PC-3 (cell line): ENCODE measurements around the gene DUS1L. TPM values are rescaled to one million over a fixed set of nuclear protein-coding genes. Genes with fewer than 3 reads are reported as not detected.

Source experiments
- ATAC-seq: fragments of 200-7000 bp; cut with Tn5 transposase; 2 replicates; pipeline ENCODE4 v1.9.1; 2020; ENCODE audit warnings: mild to moderate bottlenecking, moderate library complexity
- BruUV-seq: library from RNA; stranded (reverse); fragments of 400-500 nt; replicated peaks from 2 replicates; lab custom pipeline; 2021; lab: Mats Ljungman, UMichigan
- CTCF ChIA-PET: fragments of 300-600 bp; sonication (Branson Sonifier 250); formaldehyde crosslinking; loops from one replicate; lab custom pipeline; 2022; ENCODE audit warnings: antibody characterized with exemption; lab: Charles Lee
- POLR2A ChIA-PET: fragments of 300-600 bp; sonication (Branson Sonifier 250); formaldehyde crosslinking; loops from one replicate; lab custom pipeline; 2022; ENCODE audit warnings: antibody characterized with exemption; ENCODE audit not compliant: unreplicated experiment; lab: Charles Lee
- DNase-seq: peaks from one replicate; pipeline ENCODE4 v3.0.0-alpha.2; 2015
- H2AFZ ChIP-seq: fragments of 300-600 bp; sonication (generic); 2 replicates; pipeline ENCODE4 v1.6.0; 2016; ENCODE audit warnings: antibody characterized with exemption, low read length
- H3F3A ChIP-seq: fragments of 300-600 bp; sonication (generic); one replicate; pipeline ENCODE4 v1.6.0; 2017; ENCODE audit warnings: antibody characterized with exemption, low read length, control low read depth, mild to moderate bottlenecking; ENCODE audit not compliant: unreplicated experiment
- H3K27ac ChIP-seq: fragments of 300-600 bp; sonication (generic); 2 replicates; pipeline ENCODE4 v1.5.1; 2016; ENCODE audit warnings: mild to moderate bottlenecking, low read length
- H3K27me3 ChIP-seq: fragments of 300-600 bp; sonication (generic); 2 replicates; pipeline ENCODE4 v1.6.1; 2016; ENCODE audit warnings: low read length, mixed read lengths
- H3K36me3 ChIP-seq: fragments of 300-600 bp; sonication (generic); 2 replicates; pipeline ENCODE4 v1.6.1; 2016; ENCODE audit warnings: low read depth, mixed run types, low read length, mixed read lengths
- H3K4me1 ChIP-seq: fragments of 300-600 bp; sonication (generic); 2 replicates; pipeline ENCODE4 v1.5.1; 2016; ENCODE audit warnings: low read length; ENCODE audit not compliant: insufficient read depth
- H3K4me2 ChIP-seq: fragments of 300-600 bp; sonication (generic); 2 replicates; pipeline ENCODE4 v1.6.0; 2016; ENCODE audit warnings: low read length
- H3K4me3 ChIP-seq: fragments of 300-600 bp; sonication (generic); 2 replicates; pipeline ENCODE4 v1.5.1; 2016; ENCODE audit warnings: mild to moderate bottlenecking, low read length, mixed read lengths
- H3K79me2 ChIP-seq: fragments of 300-600 bp; sonication (generic); 2 replicates; pipeline ENCODE4 v1.6.1; 2017; ENCODE audit warnings: low read length, mixed read lengths
- H3K9ac ChIP-seq: fragments of 300-600 bp; sonication (generic); 2 replicates; pipeline ENCODE4 v1.6.0; 2016; ENCODE audit warnings: mild to moderate bottlenecking, low read length
- H3K9me2 ChIP-seq: fragments of 300-600 bp; sonication (generic); replicated peaks from 2 replicates; pipeline ENCODE4 v1.6.1; 2016; ENCODE audit warnings: mixed run types, low read length, mixed read lengths
- H3K9me3 ChIP-seq: fragments of 300-600 bp; sonication (generic); 2 replicates; pipeline ENCODE4 v1.6.1; 2016; ENCODE audit warnings: low read length, mixed read lengths
- H4K20me1 ChIP-seq: fragments of 300-600 bp; sonication (generic); 2 replicates; pipeline ENCODE4 v1.6.1; 2016; ENCODE audit warnings: low read length, mixed read lengths
- CTCF ChIP-seq: fragments of 300-600 bp; sonication (generic); conservative IDR thresholded peaks from 2 replicates; pipeline ENCODE4 v1.5.1; 2017; ENCODE audit warnings: antibody characterized with exemption, low read depth, mild to moderate bottlenecking, low read length
- EZH2 ChIP-seq: fragments of 300-600 bp; sonication (generic); IDR thresholded peaks from one replicate; pipeline ENCODE4 v1.6.1; 2017; ENCODE audit warnings: antibody characterized with exemption, mild to moderate bottlenecking, low read length; ENCODE audit not compliant: unreplicated experiment
- EZH2phosphoT487 ChIP-seq: fragments of 300-600 bp; sonication (generic); IDR thresholded peaks from 2 replicates; pipeline ENCODE4 v1.6.1; 2018; ENCODE audit warnings: mild to moderate bottlenecking, antibody characterized with exemption, low read length, borderline replicate concordance
- intact Hi-C: fragments of 100-400 bp; cut with micrococcal nuclease; formaldehyde crosslinking; loops from 2 replicates; pipeline ENCODE4 v1.9.0; 2023
- total RNA-seq: library from RNA; depleted of rRNA; stranded (reverse); fragments of >200 nt; gene quantifications from 2 replicates; pipeline ENCODE4 v1.2.3, GENCODE V29; 2014

The DUS1L gene
- total RNA-seq, 1 experiment from 2014 or later = 205 TPM

GRCh38 chr17:82059272-82060000 lies 6.2 kb downstream of the DUS1L start:
- POLR2A ChIA-PET = no interaction called here
- BruUV-seq = no TSS peak
- Histone ChIP-seq H3K4me3 (no peak overlapping the region), H3K79me2 (peaks cover 15% of the 10 kb centered on the region), H4K20me1 (no peaks in the 10 kb centered on the region), H3F3A (no peaks in the 10 kb centered on the region), H3K4me1 (peaks cover 10% of the 10 kb centered on the region), H2AFZ (no peak overlapping the region), H3K4me2 (no peak overlapping the region), H3K9me3 (no peaks in the 10 kb centered on the region), H3K27me3 (no peaks in the 10 kb centered on the region), H3K27ac (no peak overlapping the region), H3K36me3 (peaks cover 58% of the 10 kb centered on the region), H3K9me2 (no peaks in the 10 kb centered on the region), H3K9ac (no peak overlapping the region)
- CTCF ChIA-PET = no interaction called here
- TF ChIP-seq EZH2phosphoT487 (no peak), EZH2 (no peak), CTCF (no peak)
- DNase-seq (no peak), ATAC-seq (no peak)
- intact Hi-C loops = no loop called here

GRCh38 chr17:82058855-82059249 lies 6.8 kb downstream of the DUS1L start:
- Histone ChIP-seq H3F3A (no peaks in the 10 kb centered on the region), H3K9ac (no peak overlapping the region), H3K9me3 (no peaks in the 10 kb centered on the region), H3K4me2 (no peak overlapping the region), H3K27me3 (no peaks in the 10 kb centered on the region), H4K20me1 (no peaks in the 10 kb centered on the region), H3K79me2 (peaks cover 11% of the 10 kb centered on the region), H3K36me3 (peaks cover 55% of the 10 kb centered on the region), H3K4me1 (peaks cover 4% of the 10 kb centered on the region), H3K4me3 (no peak overlapping the region), H3K9me2 (no peaks in the 10 kb centered on the region), H2AFZ (no peak overlapping the region), H3K27ac (no peak overlapping the region)
- no peak for ATAC-seq
- intact Hi-C loops = no loop called here
- POLR2A ChIA-PET = no interaction called here
- CTCF ChIA-PET = no interaction called here
- BruUV-seq = no TSS peak
- DNase-seq = no peak
- TF ChIP-seq EZH2phosphoT487 (no peak), CTCF (no peak), EZH2 (no peak)

- Histone ChIP-seq H3K4me3 (no peak overlapping the region), H3K9me3 (no peaks in the 10 kb centered on the region), H2AFZ (no peak overlapping the region), H3K9me2 (no peaks in the 10 kb centered on the region), H3K36me3 (peaks cover 55% of the 10 kb centered on the region), H3K4me2 (no peak overlapping the region), H3K9ac (no peak overlapping the region), H3K27me3 (no peaks in the 10 kb centered on the region), H3K27ac (no peak overlapping the region), H3F3A (no peaks in the 10 kb centered on the region), H3K4me1 (peaks cover 1% of the 10 kb centered on the region; the same call in 1 of the 2 replicates), H4K20me1 (no peaks in the 10 kb centered on the region), H3K79me2 (peaks cover 11% of the 10 kb centered on the region)
- CTCF ChIA-PET = interaction anchor here (0.6 kb wide), 1 partner anchor 198 kb away, joined by 3 read pairs; the partner anchor contains the start of gene P4HB
- TF ChIP-seq EZH2 = no peak
- TF ChIP-seq CTCF = no peak
- no peak for TF ChIP-seq EZH2phosphoT487
- POLR2A ChIA-PET = no interaction called here
- ATAC-seq = peak; percentile 7; the same call in 1 of the 2 replicates
- intact Hi-C loops = no loop called here
- no peak for DNase-seq
- BruUV-seq = no TSS peak
Measured at GRCh38 chr17:82058230-82058854, 7.3 kb downstream of the DUS1L start.
